ENCODE data around the gene HLA-DPA1. TPM values are rescaled to one million over a fixed set of nuclear protein-coding genes. Genes with fewer than 3 reads are reported as not detected.

The HLA-DPA1 gene
- total RNA-seq, 1 donor from 2014 or later: 285 TPM

GRCh38 chr6:33019372-33019771 lies 54.1 kb downstream of the HLA-DPA1 start:
- peak overlapping the region; percentile 44 to 52 for H3K4me3 ChIP-seq
- no peak for TF ChIP-seq CTCF (IDR thresholded peaks at IDR 0.05)
- no peaks in the 10 kb centered on the region for H3K9me3 ChIP-seq
- intact Hi-C loops (cut with DNase I): loop anchor here (5.0 kb wide), 1 partner anchor 63 kb away; no protein-coding TSS in a partner anchor
- no peak for DNase-seq (ENCODE audit: low spot score in 2 of 2)
- H3K4me1 ChIP-seq: peaks cover 4 to 10% of the 10 kb centered on the region in 2 donors
- H3K27ac ChIP-seq: peak overlapping the region; percentile 63 to 87
- H3K36me3 ChIP-seq: no peaks in the 10 kb centered on the region
- H3K27me3 ChIP-seq: no peaks in the 10 kb centered on the region

GRCh38 chr6:33018904-33019303 lies 54.5 kb downstream of the HLA-DPA1 start:
- DNase-seq (ENCODE audit: low spot score in 2 of 2): peak; percentile 48 to 86
- H3K36me3 ChIP-seq: no peaks in the 10 kb centered on the region
- TF ChIP-seq CTCF (IDR thresholded peaks at IDR 0.05): no peak
- peaks cover 4 to 10% of the 10 kb centered on the region in 2 donors for H3K4me1 ChIP-seq
- H3K9me3 ChIP-seq: no peaks in the 10 kb centered on the region
- intact Hi-C loops (cut with DNase I): loop anchor here (5.0 kb wide), 1 partner anchor 63 kb away; no protein-coding TSS in a partner anchor
- H3K4me3 ChIP-seq: peak overlapping the region; percentile 44 to 52
- H3K27ac ChIP-seq: peak overlapping the region; percentile 63 to 87
- no peaks in the 10 kb centered on the region for H3K27me3 ChIP-seq

GRCh38 chr6:33018418-33018817 lies 55.0 kb downstream of the HLA-DPA1 start:
- Histone ChIP-seq H3K4me3 (peak overlapping the region; percentile 44 to 52), H3K9me3 (no peaks in the 10 kb centered on the region), H3K4me1 (peaks cover 4 to 10% of the 10 kb centered on the region in 2 donors), H3K27ac (peak overlapping the region; percentile 63 to 87), H3K36me3 (no peaks in the 10 kb centered on the region), H3K27me3 (no peaks in the 10 kb centered on the region)
- no peak for DNase-seq (ENCODE audit: low spot score in 2 of 2)
- intact Hi-C loops (cut with DNase I): loop anchor here (5.0 kb wide), 1 partner anchor 64 kb away; no protein-coding TSS in a partner anchor
- no peak for TF ChIP-seq CTCF (IDR thresholded peaks at IDR 0.05)

- intact Hi-C loops (cut with DNase I): loop anchor here (5.0 kb wide), 1 partner anchor 64 kb away; no protein-coding TSS in a partner anchor
- Histone ChIP-seq H3K9me3 (no peaks in the 10 kb centered on the region), H3K4me1 (peaks cover 4 to 10% of the 10 kb centered on the region in 2 donors), H3K36me3 (no peaks in the 10 kb centered on the region), H3K27ac (peak overlapping the region; percentile 63 to 87), H3K4me3 (no peak overlapping the region), H3K27me3 (no peaks in the 10 kb centered on the region)
- no peak for DNase-seq (ENCODE audit: low spot score in 2 of 2)
- no peak for TF ChIP-seq CTCF (IDR thresholded peaks at IDR 0.05)
Observed at GRCh38 chr6:33017694-33018353, 55.6 kb downstream of the HLA-DPA1 start.

GRCh38 chr6:33017018-33017417 lies 56.4 kb downstream of the HLA-DPA1 start:
- Histone ChIP-seq H3K9me3 (no peaks in the 10 kb centered on the region), H3K4me1 (peaks cover 4 to 10% of the 10 kb centered on the region in 2 donors), H3K27ac (no peak overlapping the region), H3K36me3 (no peaks in the 10 kb centered on the region), H3K4me3 (no peak overlapping the region), H3K27me3 (no peaks in the 10 kb centered on the region)
- TF ChIP-seq CTCF (IDR thresholded peaks at IDR 0.05): no peak
- no peak for DNase-seq (ENCODE audit: low spot score in 2 of 2)
- intact Hi-C loops (cut with DNase I): loop anchor here (5.0 kb wide), 1 partner anchor 65 kb away; no protein-coding TSS in a partner anchor
